Measurements from ENCODE around the gene PDGFA. TPM values are rescaled to one million over a fixed set of nuclear protein-coding genes. Genes with fewer than 3 reads are reported as not detected.

Gene PDGFA
- total RNA-seq, 3 donors from 2014 or later: 10.1 to 31.3 (median 21.8) TPM

GRCh38 chr7:450741-451140, 68.9 kb downstream of the PDGFA start:
- H3K9me3 Mint-ChIP-seq: no peaks in the 10 kb centered on the region

GRCh38 chr7:450036-450435, 69.6 kb downstream of the PDGFA start:
- Mint-ChIP-seq H3K4me3 (no peak overlapping the region), H3K27me3 (ENCODE audit: low read depth) (peaks cover 8% of the 10 kb centered on the region), H3K4me1 (ENCODE audit: low read depth) (peaks cover 12% of the 10 kb centered on the region), H3K9me3 (no peaks in the 10 kb centered on the region), H3K36me3 (ENCODE audit: insufficient read depth) (no peaks in the 10 kb centered on the region)
- ATAC-seq (no peak), DNase-seq (no peak)

More at GRCh38 chr7:450741-451140, 68.9 kb downstream of the PDGFA start:
- Mint-ChIP-seq H3K4me3 (no peak overlapping the region), H3K36me3 (ENCODE audit: insufficient read depth) (no peaks in the 10 kb centered on the region), H3K4me1 (ENCODE audit: low read depth) (peaks cover 12% of the 10 kb centered on the region), H3K27me3 (ENCODE audit: low read depth) (peaks cover 8% of the 10 kb centered on the region)
- DNase-seq (no peak), ATAC-seq (peak; percentile 24 to 29)

GRCh38 chr7:449324-450019, 70.2 kb downstream of the PDGFA start:
- Mint-ChIP-seq H3K27me3 (ENCODE audit: low read depth) (peaks cover 8% of the 10 kb centered on the region), H3K4me1 (ENCODE audit: low read depth) (peaks cover 12% of the 10 kb centered on the region), H3K36me3 (ENCODE audit: insufficient read depth) (no peaks in the 10 kb centered on the region), H3K4me3 (no peak overlapping the region), H3K9me3 (no peaks in the 10 kb centered on the region)
- DNase-seq (no peak), ATAC-seq (no peak)

GRCh38 chr7:447523-447922, 72.1 kb downstream of the PDGFA start:
- no peaks in the 10 kb centered on the region for H3K36me3 Mint-ChIP-seq (ENCODE audit: insufficient read depth)
- peaks cover 12% of the 10 kb centered on the region for H3K4me1 Mint-ChIP-seq (ENCODE audit: low read depth)
- no peaks in the 10 kb centered on the region for H3K9me3 Mint-ChIP-seq
- no peak for ATAC-seq
- peaks cover 7% of the 10 kb centered on the region for H3K27me3 Mint-ChIP-seq (ENCODE audit: low read depth)
- no peak for DNase-seq
- H3K4me3 Mint-ChIP-seq: no peak overlapping the region

Other genes starting within 250 kb of the PDGFA start
- gene FOXL3, start 229.7 kb downstream of the PDGFA start, total RNA-seq: not detected
- gene DNAAF5, start 206.9 kb upstream of the PDGFA start, total RNA-seq: 10 to 100 TPM; 52.3 to 69.3 (median 52.3) TPM
- 10 to 100 TPM; 38.8 to 58.6 (median 49.9) TPM for gene PRKAR1B, start 207.4 kb upstream of the PDGFA start, total RNA-seq

All from activated T-cell treated with anti-CD3 and anti-CD28 coated beads, Interleukin-2, amount 50 U/mL, for 4 hours (primary cell).